HG02678 (cell line): Measurements from ENCODE around the gene SLC38A11.

Experiments used
- ATAC-seq: cut with Tn5 transposase; IDR thresholded peaks from one replicate; pipeline ENCODE4 v1.9.1; 2021; ENCODE audit warnings: mild to moderate bottlenecking, moderate library complexity; ENCODE audit not compliant: unreplicated experiment

Gene SLC38A11

DNA sequence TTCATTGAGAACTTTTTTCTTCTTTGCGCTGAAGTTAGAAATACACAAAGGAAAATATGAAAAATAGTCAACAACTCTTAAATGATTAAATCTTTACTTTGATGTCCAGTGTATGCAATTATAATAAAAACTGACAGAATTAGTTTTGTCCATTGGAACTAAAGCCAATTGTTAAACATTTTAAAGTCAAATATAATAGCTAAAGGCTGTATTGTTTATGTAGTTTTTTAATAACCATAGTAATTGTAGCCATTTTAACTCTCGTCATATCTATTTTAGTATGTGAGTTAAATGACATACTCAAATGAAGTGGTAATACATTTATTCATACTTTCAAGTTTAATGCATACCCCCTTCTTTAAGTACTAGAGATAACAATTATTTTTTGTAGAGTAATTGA lies 109.0 kb downstream of the SLC38A11 start:
- no peak for ATAC-seq
